SU-DHL-6 (cell line): ENCODE data around the gene RBM4.

ENCODE experiments used
- H2AFZ ChIP-seq: fragments of 200-600 bp; sonication (generic); 2 replicates; pipeline ENCODE4 v1.6.1; 2014; ENCODE audit warnings: low read depth, mild to moderate bottlenecking, moderate library complexity, mixed read lengths, antibody characterized with exemption, low read length; ENCODE audit not compliant: severe bottlenecking
- H3F3A ChIP-seq: fragments of 200-600 bp; shearing (Covaris generic); 2 replicates; pipeline ENCODE4 v1.6.0; 2016; ENCODE audit warnings: antibody characterized with exemption, mild to moderate bottlenecking; ENCODE audit not compliant: insufficient read depth
- H3K27ac ChIP-seq: fragments of 200-600 bp; sonication (generic); 2 replicates; pipeline ENCODE4 v1.5.1; 2016; ENCODE audit warnings: low read depth, mild to moderate bottlenecking, low read length, moderate library complexity, mixed read lengths
- H3K27me3 ChIP-seq: fragments of 200-600 bp; sonication (generic), shearing (Covaris generic); 2 replicates; pipeline ENCODE4 v1.6.0; 2014; ENCODE audit warnings: mild to moderate bottlenecking, low read length
- H3K36me3 ChIP-seq: fragments of 200-600 bp; sonication (generic); 2 replicates; pipeline ENCODE4 v1.6.1; 2014; ENCODE audit warnings: mild to moderate bottlenecking, low read length, mixed read lengths
- H3K4me2 ChIP-seq: fragments of 300-600, 200-600 bp; shearing (Covaris generic), sonication (generic); 2 replicates; pipeline ENCODE4 v1.6.0; 2014; ENCODE audit warnings: low read length, low read depth, mild to moderate bottlenecking; ENCODE audit not compliant: poor library complexity, severe bottlenecking
- H3K4me3 ChIP-seq: fragments of 200-600 bp; sonication (generic); 2 replicates; pipeline ENCODE4 v1.5.1; 2014; ENCODE audit warnings: antibody characterized with exemption, low read length, mild to moderate bottlenecking, mixed read lengths; ENCODE audit not compliant: insufficient read depth, poor library complexity, severe bottlenecking
- H3K79me2 ChIP-seq: fragments of 200-600 bp; sonication (generic); 2 replicates; pipeline ENCODE4 v1.6.1; 2014; ENCODE audit warnings: mild to moderate bottlenecking, low read length, moderate library complexity; ENCODE audit not compliant: insufficient read depth
- H3K9ac ChIP-seq: fragments of 200-600 bp; sonication (generic); 2 replicates; pipeline ENCODE4 v1.7.0; 2014; ENCODE audit warnings: mild to moderate bottlenecking, low read length
- H3K9me2 ChIP-seq: fragments of 200-600 bp; sonication (generic); replicated peaks from 2 replicates; pipeline ENCODE4 v1.6.1; 2014; ENCODE audit warnings: low read length; ENCODE audit not compliant: insufficient read depth
- H3K9me3 ChIP-seq: fragments of 200-600 bp; sonication (generic); 2 replicates; pipeline ENCODE4 v1.6.1; 2014; ENCODE audit warnings: low read length, mixed read lengths; ENCODE audit not compliant: insufficient read depth
- H4K20me1 ChIP-seq: fragments of 200-600 bp; sonication (generic); 2 replicates; pipeline ENCODE4 v1.6.1; 2014; ENCODE audit warnings: low read depth, mild to moderate bottlenecking, antibody characterized with exemption, low read length, moderate library complexity, mixed read lengths
- CTCF ChIP-seq: fragments of 200-600 bp; sonication (generic); IDR thresholded peaks from one replicate; pipeline ENCODE4 v1.5.1; 2017; ENCODE audit warnings: antibody characterized with exemption, mild to moderate bottlenecking, low read length, moderate library complexity; ENCODE audit not compliant: insufficient read depth, poor library complexity, severe bottlenecking
- EZH2phosphoT487 ChIP-seq: fragments of 200-600 bp; sonication (generic), shearing (Covaris generic); conservative IDR thresholded peaks from 2 replicates; pipeline ENCODE4 v1.6.1; 2018; ENCODE audit warnings: mild to moderate bottlenecking, antibody characterized with exemption, low read length, moderate library complexity, mixed read lengths

The RBM4 gene

DNA sequence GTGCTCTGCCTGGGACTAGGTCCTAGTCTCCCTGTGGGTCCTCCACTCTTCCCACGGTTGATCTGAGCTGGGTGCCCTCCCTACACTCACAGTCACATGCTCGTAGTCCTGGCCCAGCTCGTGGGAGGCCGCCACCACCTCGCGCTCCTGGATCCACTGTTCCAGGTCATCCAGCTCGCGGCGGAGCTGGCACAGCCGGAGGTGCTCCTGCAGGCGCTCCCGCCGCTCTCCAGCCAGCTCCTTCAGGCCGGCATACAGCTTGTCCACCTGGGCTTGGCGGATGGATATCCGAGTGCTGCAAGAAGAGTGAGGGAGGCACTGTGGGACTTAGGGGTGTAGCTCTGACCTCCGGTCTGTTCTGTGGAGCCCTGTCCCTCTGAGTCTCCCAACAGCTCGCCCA, 53.9 kb downstream of the RBM4 start:
- no peaks in the 10 kb centered on the region for H3K9me3 ChIP-seq
- H3K4me3 ChIP-seq, result no peak overlapping the region
- H3K4me2 ChIP-seq, result no peak overlapping the region
- no peak overlapping the region for H3K27ac ChIP-seq
- no peaks in the 10 kb centered on the region for H3K9me2 ChIP-seq
- no peaks in the 10 kb centered on the region for H4K20me1 ChIP-seq
- H3K36me3 ChIP-seq, result no peaks in the 10 kb centered on the region
- no peak for TF ChIP-seq CTCF
- TF ChIP-seq EZH2phosphoT487, result no peak
- no peak overlapping the region for H2AFZ ChIP-seq
- no peak overlapping the region for H3K9ac ChIP-seq
- no peaks in the 10 kb centered on the region for H3F3A ChIP-seq
- no peaks in the 10 kb centered on the region for H3K27me3 ChIP-seq
- no peaks in the 10 kb centered on the region for H3K79me2 ChIP-seq

DNA sequence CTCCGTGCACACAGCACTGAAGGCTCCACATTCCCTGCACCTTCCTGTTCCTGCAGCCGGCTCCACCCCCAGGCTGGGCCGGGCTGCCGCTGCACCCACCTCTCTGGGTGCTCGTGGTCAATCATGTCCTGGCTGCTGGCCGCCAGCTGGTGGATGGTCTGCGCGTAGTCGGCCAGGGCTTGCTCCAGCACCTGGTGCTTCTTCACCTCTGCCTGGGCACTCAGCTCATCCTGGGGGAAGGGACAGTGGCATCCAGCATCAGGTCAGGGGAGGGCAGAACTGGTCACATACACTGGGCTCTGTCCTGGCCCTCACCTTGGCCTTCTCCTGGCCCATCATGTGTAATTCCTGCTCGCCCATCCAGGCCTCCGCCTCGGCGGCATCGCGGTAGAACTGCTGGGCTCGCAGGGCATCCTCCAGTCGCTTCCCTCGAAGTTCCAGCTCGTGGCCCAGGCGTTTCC, 54.4 kb downstream of the RBM4 start:
- no peaks in the 10 kb centered on the region for H3K9me3 ChIP-seq
- no peaks in the 10 kb centered on the region for H3K27me3 ChIP-seq
- no peak overlapping the region for H3K4me2 ChIP-seq
- H2AFZ ChIP-seq, result no peak overlapping the region
- H3K9ac ChIP-seq, result no peak overlapping the region
- H4K20me1 ChIP-seq, result no peaks in the 10 kb centered on the region
- H3K27ac ChIP-seq, result no peak overlapping the region
- no peaks in the 10 kb centered on the region for H3K79me2 ChIP-seq
- H3K36me3 ChIP-seq, result no peaks in the 10 kb centered on the region
- H3K9me2 ChIP-seq, result no peaks in the 10 kb centered on the region
- TF ChIP-seq EZH2phosphoT487 (no peak), CTCF (no peak)
- no peaks in the 10 kb centered on the region for H3F3A ChIP-seq
- H3K4me3 ChIP-seq, result no peak overlapping the region

GRCh38 chr11:66693356-66694055, 55.0 kb downstream of the RBM4 start:
- no peaks in the 10 kb centered on the region for H3K27me3 ChIP-seq
- no peaks in the 10 kb centered on the region for H3K9me2 ChIP-seq
- H3K9me3 ChIP-seq, result no peaks in the 10 kb centered on the region
- no peaks in the 10 kb centered on the region for H3F3A ChIP-seq
- TF ChIP-seq CTCF (no peak), EZH2phosphoT487 (no peak)
- no peak overlapping the region for H3K4me3 ChIP-seq
- no peak overlapping the region for H3K9ac ChIP-seq
- no peak overlapping the region for H3K4me2 ChIP-seq
- H4K20me1 ChIP-seq, result no peaks in the 10 kb centered on the region
- H2AFZ ChIP-seq, result no peak overlapping the region
- H3K79me2 ChIP-seq, result no peaks in the 10 kb centered on the region
- H3K27ac ChIP-seq, result no peak overlapping the region
- no peaks in the 10 kb centered on the region for H3K36me3 ChIP-seq
